ENCODE data around the gene VSTM2L.

GRCh38 chr20:37898233-37899104 is 4.5 kb upstream of the VSTM2L start:
- TF ChIP-seq CTCF (IDR thresholded peaks at IDR 0.05) (no peak), POLR2A (IDR thresholded peaks at IDR 0.05) (no peak)

Data from body of pancreas (tissue), 4 donors.